NCI-H1436 (cell line): ENCODE results near the gene HCAR3.

Experiments used
- DNase-seq: peaks from one replicate; lab custom pipeline; 2025; lab: John Stamatoyannopoulos, UW

Gene HCAR3

DNA sequence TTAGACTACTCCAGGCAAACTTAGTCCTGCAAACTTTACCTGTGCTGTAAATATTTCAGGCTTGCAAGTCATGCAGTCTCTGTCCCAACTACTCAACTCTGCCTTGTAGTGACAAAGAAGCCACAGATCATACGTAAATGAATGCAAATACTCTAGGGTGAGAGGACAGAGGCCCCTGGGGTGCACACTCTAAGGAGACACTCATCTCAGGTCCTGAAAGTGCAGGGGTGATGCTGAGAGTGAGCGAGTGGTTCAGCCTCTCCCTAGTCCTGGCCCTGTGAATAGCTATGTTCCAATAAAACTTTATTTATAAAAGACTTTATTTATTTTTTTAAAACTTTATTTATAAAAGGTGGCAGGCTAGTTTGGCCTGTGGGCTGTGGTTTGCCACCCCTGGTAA, 48.3 kb downstream of the HCAR3 start:
- DNase-seq, result no peak

DNA sequence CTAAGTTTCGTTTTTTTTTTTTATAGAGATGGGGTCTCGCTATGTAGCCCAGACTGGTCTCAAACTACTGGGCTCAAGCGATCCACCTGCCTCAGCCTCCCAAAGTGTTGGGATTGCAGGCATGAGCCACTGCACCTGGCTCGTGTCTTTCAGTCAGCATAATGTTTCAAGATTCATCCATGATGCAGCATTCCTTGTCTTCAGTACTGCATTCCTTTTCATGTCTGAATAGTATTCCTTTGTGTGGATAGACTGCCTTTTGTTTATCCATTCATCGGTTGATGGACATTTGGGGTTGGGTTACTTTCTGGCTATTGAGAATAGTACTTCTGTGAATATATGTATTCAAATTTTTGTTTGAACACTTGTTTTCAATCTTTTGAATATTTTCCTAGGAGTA, 50.9 kb downstream of the HCAR3 start:
- no peak for DNase-seq

DNA sequence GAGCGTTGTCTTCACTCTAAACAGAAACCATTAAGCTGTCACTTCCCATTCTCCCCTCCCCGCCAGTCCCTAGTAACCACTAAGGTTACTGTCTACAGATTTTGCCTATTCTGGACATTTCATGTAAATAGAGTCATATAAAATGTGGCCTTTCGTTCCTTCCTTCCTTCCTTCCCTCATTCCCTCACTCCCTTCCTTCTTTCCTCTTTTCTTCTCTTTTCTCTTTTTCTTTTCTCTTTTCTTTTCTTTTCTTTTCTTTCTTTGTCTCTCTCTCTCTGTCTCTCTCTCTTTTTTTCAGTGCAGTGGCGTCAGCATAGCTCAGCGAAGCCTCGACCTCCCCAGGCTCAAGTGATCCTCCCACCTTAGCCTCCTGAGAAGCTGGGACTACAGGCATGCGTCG, 51.3 kb downstream of the HCAR3 start:
- no peak for DNase-seq
